ENCODE data around the gene CYBB.

The CYBB gene

GRCh38 chrX:37844622-37845021 is 64.8 kb downstream of the CYBB start:
- no peak for DNase-seq (ENCODE audit: low read depth, low spot score)

DNA sequence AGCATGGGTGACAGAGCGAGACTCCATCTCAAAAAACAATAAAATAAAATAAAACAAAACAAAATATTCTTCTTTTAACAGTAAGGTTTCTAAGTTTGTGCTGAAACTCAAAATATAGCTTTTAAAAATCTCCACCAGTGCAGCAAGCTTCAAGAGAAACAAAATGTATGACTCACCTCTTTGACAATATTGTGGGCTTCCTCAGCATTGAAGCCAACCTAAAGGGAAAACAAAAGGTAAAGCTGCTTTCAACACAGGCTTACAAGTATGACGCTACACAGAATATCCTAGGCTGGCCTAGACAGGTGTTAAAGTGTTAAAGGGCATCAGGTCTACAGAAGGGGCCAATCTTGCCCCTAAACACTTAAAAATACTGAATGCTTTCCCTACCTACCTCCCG is 66.3 kb downstream of the CYBB start:
- DNase-seq (ENCODE audit: low read depth, low spot score): no peak

GRCh38 chrX:37846558-37846933 is 66.7 kb downstream of the CYBB start:
- DNase-seq (ENCODE audit: low read depth, low spot score): no peak

GRCh38 chrX:37846934-37847732 is 67.3 kb downstream of the CYBB start, which contains the start of gene DYNLT3:
DYNLT3 (minus strand) TSS chrX:37847571; CDS start chrX:37847510, 61 bp downstream.
- DNase-seq (ENCODE audit: low read depth, low spot score): peak; percentile 30

GRCh38 chrX:37847733-37848197 is 67.9 kb downstream of the CYBB start:
- DNase-seq (ENCODE audit: low read depth, low spot score): no peak

GRCh38 chrX:37854148-37854547 is 74.3 kb downstream of the CYBB start:
- DNase-seq (ENCODE audit: low read depth, low spot score): no peak

DNA sequence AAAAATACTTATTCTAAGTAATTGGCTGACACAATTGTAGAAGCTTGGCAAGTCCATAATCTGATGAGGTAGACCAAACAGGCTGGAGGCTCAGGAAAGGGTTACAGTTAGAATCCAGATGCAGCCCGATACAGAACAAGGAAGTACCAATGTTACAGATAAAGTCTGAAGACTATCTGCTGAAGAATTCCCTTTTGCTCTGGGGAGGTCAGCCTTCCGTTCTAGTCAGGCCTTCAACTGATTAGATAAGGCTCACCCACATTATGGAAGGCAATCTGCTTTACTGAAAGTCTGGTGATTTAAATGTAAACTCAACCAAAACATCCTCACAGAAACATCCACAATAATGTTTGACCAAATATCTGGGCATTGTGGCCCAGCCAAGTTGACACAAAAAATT is 74.9 kb downstream of the CYBB start:
- no peak for DNase-seq (ENCODE audit: low read depth, low spot score)

- no peak for DNase-seq (ENCODE audit: low read depth, low spot score)
Measured at GRCh38 chrX:37860721-37861120, 80.9 kb downstream of the CYBB start.

GRCh38 chrX:37862851-37863250 is 83.0 kb downstream of the CYBB start:
- DNase-seq (ENCODE audit: low read depth, low spot score): no peak

Measured in iPS DF 19.7 (cell line).